Measurements from ENCODE around the gene ITIH4.

GRCh38 chr3:52819936-52820335 is 10.5 kb downstream of the ITIH4 start:
- TF ChIP-seq POLR2A (IDR thresholded peaks at IDR 0.05) (no peak), CTCF (IDR thresholded peaks at IDR 0.05) (no peak)

Data from breast epithelium (tissue), 3 donors.